Caco-2 (cell line): Measurements from ENCODE around the gene CDC6. TPM values are rescaled to one million over a fixed set of nuclear protein-coding genes. Genes with fewer than 3 reads are reported as not detected.

Source experiments
- BruUV-seq: library from RNA; stranded (reverse); fragments of 400-500 nt; replicated peaks from 2 replicates; lab custom pipeline; 2021; lab: Mats Ljungman, UMichigan
- CTCF ChIA-PET: fragments of 300-600 bp; sonication (Branson Sonifier 250); formaldehyde crosslinking; loops from one replicate; lab custom pipeline; 2022; ENCODE audit warnings: antibody characterized with exemption; lab: Charles Lee
- POLR2A ChIA-PET: fragments of 300-600 bp; sonication (Branson Sonifier 250); formaldehyde crosslinking; loops from one replicate; lab custom pipeline; 2022; ENCODE audit warnings: antibody characterized with exemption; lab: Charles Lee
- DNase-seq, 2 experiments: peaks; one replicate each; pipeline versions ENCODE4 v3.0.0 to v3.0.0-alpha.2; 2020 to 2022
- H3K27me3 ChIP-seq: replicated peaks from 2 replicates; pipeline ENCODE4 v1.6.0; 2011; ENCODE audit warnings: low read length; ENCODE audit not compliant: control insufficient read depth, insufficient read depth
- H3K36me3 ChIP-seq: 2 replicates; pipeline ENCODE4 v1.5.1; 2011; ENCODE audit warnings: low read length; ENCODE audit not compliant: control insufficient read depth, insufficient read depth
- H3K4me1 ChIP-seq: fragments of 250-450 bp; sonication (Bioruptor Pico); 2 replicates; pipeline ENCODE4 v1.5.1; 2020; ENCODE audit warnings: mild to moderate bottlenecking
- H3K4me3 ChIP-seq: 2 replicates; pipeline ENCODE4 v1.5.1; 2011; ENCODE audit warnings: low read depth, mild to moderate bottlenecking, control low read depth, low read length
- H3K9me3 ChIP-seq: fragments of 250-450 bp; sonication (Bioruptor Pico); 2 replicates; pipeline ENCODE4 v1.5.1; 2020; ENCODE audit warnings: mild to moderate bottlenecking, moderate library complexity
- H3K27ac Mint-ChIP-seq: one replicate; pipeline ENCODE4 v1.8.0; 2022; ENCODE audit warnings: mixed read lengths; ENCODE audit not compliant: unreplicated experiment
- H3K27me3 Mint-ChIP-seq: one replicate; pipeline ENCODE4 v1.8.0; 2022; ENCODE audit warnings: mixed read lengths; ENCODE audit not compliant: insufficient read depth, unreplicated experiment
- H3K36me3 Mint-ChIP-seq: one replicate; pipeline ENCODE4 v1.8.0; 2022; ENCODE audit warnings: mild to moderate bottlenecking, mixed read lengths; ENCODE audit not compliant: insufficient read depth, unreplicated experiment
- H3K4me1 Mint-ChIP-seq: one replicate; pipeline ENCODE4 v1.8.0; 2022; ENCODE audit warnings: low read depth, mixed read lengths; ENCODE audit not compliant: unreplicated experiment
- H3K4me3 Mint-ChIP-seq: one replicate; pipeline ENCODE4 v1.8.0; 2022; ENCODE audit warnings: mild to moderate bottlenecking, moderate library complexity, mixed read lengths; ENCODE audit not compliant: unreplicated experiment
- H3K9me3 Mint-ChIP-seq: one replicate; pipeline ENCODE4 v1.8.0; 2022; ENCODE audit warnings: mixed read lengths; ENCODE audit not compliant: unreplicated experiment
- intact Hi-C: fragments of 100-400 bp; cut with micrococcal nuclease; formaldehyde crosslinking; loops from one replicate; pipeline ENCODE4 v1.10.0; 2022; ENCODE audit not compliant: unreplicated experiment
- total RNA-seq: library from RNA; stranded (reverse); gene quantifications from 2 replicates; pipeline ENCODE4 v1.2.3, GENCODE V29; 2022
- TF ChIP-seq, protein P1 (sequence below), 2 experiments: fragments of 200-600 bp in 1 of 2; IDR thresholded peaks; 1 replicate in 1 of 2; 2 replicates in 1 of 2; pipeline versions ENCODE4 v1.5.1 to v1.8.0; 2011 to 2022; ENCODE audit warnings: antibody characterized with exemption in 1 of 2, control low read depth in 1 of 2, inconsistent platforms in 1 of 2, low read depth in 1 of 2, low read length in 1 of 2, mild to moderate bottlenecking in 1 of 2, moderate library complexity in 1 of 2; ENCODE audit not compliant: insufficient read depth in 1 of 2, severe bottlenecking in 1 of 2, unreplicated experiment in 1 of 2

Gene CDC6
- total RNA-seq, 1 experiment from 2014 or later, result 96.4 TPM

DNA sequence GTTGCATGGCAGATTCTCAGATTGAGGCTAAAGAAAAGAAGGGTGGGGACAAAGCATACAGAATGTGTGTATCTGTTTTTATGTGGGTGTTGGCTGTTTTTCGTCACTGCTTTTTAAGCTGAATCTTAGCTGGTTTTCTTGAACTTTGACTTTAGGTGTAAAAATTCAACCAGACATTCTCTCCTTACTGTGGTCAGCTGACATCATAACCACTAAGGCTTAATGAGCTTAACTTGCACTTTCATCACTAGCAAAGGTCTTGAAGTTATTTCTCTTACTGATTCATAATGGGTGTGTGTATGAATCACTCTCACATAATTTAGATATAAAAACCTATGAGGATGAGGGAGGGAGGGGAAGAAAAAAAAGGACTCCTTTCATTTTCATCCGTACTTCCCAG lies 4.0 kb upstream of the CDC6 start:
- no peaks in the 10 kb centered on the region for H3K27me3 Mint-ChIP-seq
- H3K36me3 Mint-ChIP-seq, result peaks cover 63% of the 10 kb centered on the region
- TF ChIP-seq, protein P1, sequence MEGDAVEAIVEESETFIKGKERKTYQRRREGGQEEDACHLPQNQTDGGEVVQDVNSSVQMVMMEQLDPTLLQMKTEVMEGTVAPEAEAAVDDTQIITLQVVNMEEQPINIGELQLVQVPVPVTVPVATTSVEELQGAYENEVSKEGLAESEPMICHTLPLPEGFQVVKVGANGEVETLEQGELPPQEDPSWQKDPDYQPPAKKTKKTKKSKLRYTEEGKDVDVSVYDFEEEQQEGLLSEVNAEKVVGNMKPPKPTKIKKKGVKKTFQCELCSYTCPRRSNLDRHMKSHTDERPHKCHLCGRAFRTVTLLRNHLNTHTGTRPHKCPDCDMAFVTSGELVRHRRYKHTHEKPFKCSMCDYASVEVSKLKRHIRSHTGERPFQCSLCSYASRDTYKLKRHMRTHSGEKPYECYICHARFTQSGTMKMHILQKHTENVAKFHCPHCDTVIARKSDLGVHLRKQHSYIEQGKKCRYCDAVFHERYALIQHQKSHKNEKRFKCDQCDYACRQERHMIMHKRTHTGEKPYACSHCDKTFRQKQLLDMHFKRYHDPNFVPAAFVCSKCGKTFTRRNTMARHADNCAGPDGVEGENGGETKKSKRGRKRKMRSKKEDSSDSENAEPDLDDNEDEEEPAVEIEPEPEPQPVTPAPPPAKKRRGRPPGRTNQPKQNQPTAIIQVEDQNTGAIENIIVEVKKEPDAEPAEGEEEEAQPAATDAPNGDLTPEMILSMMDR (IDR thresholded peaks at IDR 0.05; ENCODE audit: insufficient read depth in 1 of 2, low read depth in 1 of 2, low read length in 1 of 2, severe bottlenecking in 1 of 2, unreplicated experiment in 1 of 2), result no peak
- ChIA-PET CTCF (interaction anchor here (0.6 to 1.4 kb wide), 4 partner anchors 33 to 786 kb away, joined by 4 to 7 read pairs (median 4); partner anchors contain the start of gene WIPF2), POLR2A (interaction anchor here (0.6 to 0.9 kb wide), 4 partner anchors 34 to 183 kb away, joined by 3 to 4 read pairs (median 4); partner anchors contain the start of gene WIPF2)
- H3K27ac Mint-ChIP-seq, result peak overlapping the region; percentile 69
- Histone ChIP-seq H3K27me3 (no peaks in the 10 kb centered on the region), H3K9me3 (no peaks in the 10 kb centered on the region), H3K4me1 (peaks cover 24% of the 10 kb centered on the region), H3K4me3 (no peak overlapping the region), H3K36me3 (peaks cover 3% of the 10 kb centered on the region)
- H3K4me1 Mint-ChIP-seq, result peaks cover 15% of the 10 kb centered on the region
- no TSS peak for BruUV-seq
- intact Hi-C loops, result no loop called here
- no peak for DNase-seq
- H3K9me3 Mint-ChIP-seq, result no peaks in the 10 kb centered on the region
- H3K4me3 Mint-ChIP-seq, result peak overlapping the region; percentile 37

DNA sequence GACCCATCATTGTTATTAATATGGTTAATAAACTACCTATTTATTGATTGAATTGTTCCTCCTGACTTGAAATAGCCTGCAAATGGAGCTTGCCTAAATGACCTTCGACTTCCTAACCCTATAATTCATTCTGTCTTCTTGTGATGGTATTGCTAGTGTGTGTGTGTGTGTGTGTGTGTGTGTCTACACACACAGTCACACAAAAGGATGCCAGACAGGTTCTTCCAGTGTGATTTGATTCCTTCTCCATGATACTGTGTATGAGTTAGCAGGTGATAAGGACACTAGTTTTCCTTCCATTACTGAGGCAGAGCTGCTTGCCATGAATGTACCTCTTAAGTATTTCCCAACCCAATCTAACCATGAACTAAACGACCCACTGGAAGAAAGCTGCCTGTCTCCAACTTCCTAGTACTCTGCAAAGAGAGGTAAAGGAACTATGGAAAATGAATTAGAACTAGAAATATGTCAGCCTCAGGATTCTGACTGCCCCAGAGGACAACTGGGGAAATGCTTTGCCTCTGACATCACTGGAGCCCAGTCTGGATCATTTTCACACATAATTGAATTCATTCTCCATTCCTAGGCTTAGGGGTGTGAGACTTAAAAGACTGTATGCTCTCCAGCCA lies 3.5 kb upstream of the CDC6 start:
- H3K27me3 ChIP-seq, result no peaks in the 10 kb centered on the region
- H3K9me3 Mint-ChIP-seq, result no peaks in the 10 kb centered on the region
- H3K4me1 ChIP-seq, result peaks cover 24% of the 10 kb centered on the region
- peak; percentile 80 to 82 for DNase-seq
- H3K36me3 ChIP-seq, result peaks cover 3% of the 10 kb centered on the region
- H3K4me1 Mint-ChIP-seq, result peaks cover 15% of the 10 kb centered on the region
- peaks cover 62% of the 10 kb centered on the region for H3K36me3 Mint-ChIP-seq
- no peak overlapping the region for H3K4me3 ChIP-seq
- intact Hi-C loops, result no loop called here
- peak overlapping the region; percentile 37 for H3K4me3 Mint-ChIP-seq
- no peaks in the 10 kb centered on the region for H3K9me3 ChIP-seq
- POLR2A ChIA-PET, result interaction anchor here (0.6 to 0.9 kb wide), 4 partner anchors 34 to 183 kb away, joined by 3 to 4 read pairs (median 4); partner anchors contain the start of gene WIPF2
- TF ChIP-seq, protein P1 (IDR thresholded peaks at IDR 0.05; ENCODE audit: insufficient read depth in 1 of 2, low read depth in 1 of 2, low read length in 1 of 2, severe bottlenecking in 1 of 2, unreplicated experiment in 1 of 2), result no peak
- H3K27me3 Mint-ChIP-seq, result no peaks in the 10 kb centered on the region
- peak overlapping the region; percentile 69 for H3K27ac Mint-ChIP-seq
- CTCF ChIA-PET, result interaction anchor here (0.6 to 1.4 kb wide), 4 partner anchors 65 to 786 kb away, joined by 3 to 7 read pairs (median 4); partner anchors contain the start of gene WIPF2
- no TSS peak for BruUV-seq

DNA sequence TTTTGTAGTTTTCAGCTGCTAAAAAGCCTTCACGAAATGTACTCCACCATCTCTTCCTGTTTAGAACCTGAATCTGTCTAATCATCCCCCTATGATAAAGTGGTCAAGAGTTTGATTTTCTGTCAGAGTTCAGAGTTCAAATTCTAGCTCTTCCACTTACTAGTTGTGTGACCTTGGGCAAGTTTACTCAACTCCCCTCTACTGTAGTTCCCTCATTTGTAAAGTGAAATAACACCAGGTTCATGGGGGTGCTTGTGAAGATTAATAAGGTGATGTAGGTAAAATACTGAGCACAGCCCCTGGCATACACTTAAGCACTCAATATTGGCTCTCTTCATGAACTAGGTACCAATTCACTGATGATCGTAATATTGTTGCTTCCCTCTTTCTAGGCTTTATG lies 1.2 kb upstream of the CDC6 start:
- Mint-ChIP-seq H3K27ac (no peak overlapping the region), H3K36me3 (peaks cover 62% of the 10 kb centered on the region), H3K4me1 (peaks cover 15% of the 10 kb centered on the region), H3K4me3 (no peak overlapping the region), H3K9me3 (no peaks in the 10 kb centered on the region), H3K27me3 (no peaks in the 10 kb centered on the region)
- Histone ChIP-seq H3K9me3 (no peaks in the 10 kb centered on the region), H3K36me3 (peaks cover 5% of the 10 kb centered on the region), H3K27me3 (no peaks in the 10 kb centered on the region), H3K4me3 (no peak overlapping the region), H3K4me1 (peaks cover 21% of the 10 kb centered on the region)
- no peak for DNase-seq
- ChIA-PET POLR2A (no interaction called here), CTCF (interaction anchor here (0.6 kb wide), 1 partner anchor 168 kb away, joined by 9 read pairs; no protein-coding TSS in a partner anchor)
- TF ChIP-seq, protein P1 (IDR thresholded peaks at IDR 0.05; ENCODE audit: insufficient read depth in 1 of 2, low read depth in 1 of 2, low read length in 1 of 2, severe bottlenecking in 1 of 2, unreplicated experiment in 1 of 2), result no peak
- no TSS peak for BruUV-seq
- intact Hi-C loops, result no loop called here
